HG03432 (cell line): Measurements from ENCODE around the gene ZC3H7B.
"Not testable (repeated sequence)": the region's sequence is repeated elsewhere in the genome, so short reads cannot be mapped to it uniquely, and the experiment has no call there.

ENCODE experiments used
- ATAC-seq: cut with Tn5 transposase; IDR thresholded peaks from one replicate; pipeline ENCODE4 v1.9.1; 2021; ENCODE audit warnings: mild to moderate bottlenecking, moderate library complexity; ENCODE audit not compliant: unreplicated experiment

ZC3H7B gene

DNA sequence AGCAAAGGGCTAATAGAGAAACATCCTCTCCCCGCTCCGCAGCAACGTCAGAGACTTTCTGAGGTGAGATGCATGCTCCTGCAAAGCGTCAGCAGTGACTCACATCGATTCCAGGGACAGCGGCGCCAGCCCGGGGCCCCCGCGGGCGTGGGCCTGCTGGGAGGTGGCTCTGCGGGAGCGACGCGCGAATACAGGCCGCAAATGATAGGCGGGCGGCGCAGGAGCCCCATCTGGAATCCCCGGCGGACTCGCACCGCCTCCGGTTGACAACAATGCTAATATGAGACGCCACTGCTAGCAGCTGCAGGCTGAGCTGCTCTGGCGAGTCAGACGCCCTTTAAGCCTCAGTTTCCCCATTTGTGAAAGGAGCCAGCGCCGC, 15.9 kb upstream of the ZC3H7B start:
- ATAC-seq, result peak; percentile 19

DNA sequence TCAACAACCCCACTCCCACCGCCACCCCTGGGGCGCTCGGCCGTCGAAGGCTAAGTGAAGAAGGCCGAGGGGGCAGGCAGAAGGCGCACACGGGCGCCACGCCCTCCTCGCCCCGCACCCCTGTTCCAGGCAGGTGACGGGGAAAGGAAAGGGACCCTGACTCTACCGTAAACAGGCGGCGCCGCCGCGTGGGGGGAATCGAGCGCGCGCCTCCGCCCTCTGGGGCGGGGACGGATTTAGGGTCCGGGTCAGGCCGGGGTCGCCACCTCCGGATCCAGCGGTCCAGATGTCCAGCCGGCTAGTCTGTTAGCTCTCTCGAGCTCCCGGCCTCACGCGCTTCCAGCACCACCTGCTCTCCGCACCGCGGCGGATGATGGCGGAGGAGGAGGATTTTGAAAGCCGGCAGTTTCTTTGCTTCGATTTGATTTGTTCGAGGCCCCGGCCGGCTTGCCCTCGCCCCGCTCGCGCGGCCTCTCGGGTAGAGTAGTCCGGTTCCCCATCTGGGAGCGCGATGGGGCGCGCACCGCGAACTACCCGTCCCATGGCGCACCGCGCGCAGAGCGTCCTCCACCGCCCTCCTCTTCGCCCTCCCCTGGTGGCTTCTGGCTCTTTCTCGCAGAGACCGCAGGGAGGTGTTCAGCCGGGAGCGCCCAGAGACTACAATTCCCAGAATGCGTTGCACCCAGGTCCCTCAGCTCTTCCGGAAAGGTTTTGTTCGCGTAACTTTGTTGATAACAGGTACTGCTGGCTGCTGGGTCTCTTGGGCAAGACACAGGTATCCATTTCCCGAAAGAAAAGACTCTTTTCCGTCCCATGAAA, 15.3 kb upstream of the ZC3H7B start, which contains the start of gene RANGAP1:
Gene RANGAP1, minus strand, starts transcription at position 368 of the 819 bp plus-strand sequence. CDS start 5,143 bp downstream, outside the sequence.
- ATAC-seq, result peak; percentile 94

DNA sequence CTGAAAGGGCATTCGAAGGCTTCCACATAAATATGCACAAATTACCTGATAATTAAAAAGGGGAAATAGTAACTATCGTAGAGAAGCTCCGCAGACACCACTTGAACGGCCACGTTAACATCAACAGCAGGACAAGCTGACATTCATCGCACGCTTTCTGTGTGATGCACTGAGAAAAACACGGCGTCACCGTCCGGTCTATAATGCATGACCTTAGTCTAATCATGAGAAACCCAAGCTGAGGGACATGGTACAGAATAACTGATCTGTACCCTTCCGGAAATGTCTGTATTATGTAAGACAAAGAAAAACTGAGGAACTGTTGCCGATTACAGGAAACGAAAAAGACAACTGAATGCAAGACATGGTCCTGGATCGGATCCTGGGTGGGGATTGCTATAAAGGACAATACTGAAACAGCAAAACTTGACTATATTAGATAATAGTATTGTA, 14.7 kb upstream of the ZC3H7B start:
- peak; percentile 14 for ATAC-seq

- ATAC-seq, result no peak
Observed at GRCh38 chr22:41288245-41288946, 12.9 kb upstream of the ZC3H7B start.

- no peak for ATAC-seq
Observed at GRCh38 chr22:41289671-41290070, 11.7 kb upstream of the ZC3H7B start.

DNA sequence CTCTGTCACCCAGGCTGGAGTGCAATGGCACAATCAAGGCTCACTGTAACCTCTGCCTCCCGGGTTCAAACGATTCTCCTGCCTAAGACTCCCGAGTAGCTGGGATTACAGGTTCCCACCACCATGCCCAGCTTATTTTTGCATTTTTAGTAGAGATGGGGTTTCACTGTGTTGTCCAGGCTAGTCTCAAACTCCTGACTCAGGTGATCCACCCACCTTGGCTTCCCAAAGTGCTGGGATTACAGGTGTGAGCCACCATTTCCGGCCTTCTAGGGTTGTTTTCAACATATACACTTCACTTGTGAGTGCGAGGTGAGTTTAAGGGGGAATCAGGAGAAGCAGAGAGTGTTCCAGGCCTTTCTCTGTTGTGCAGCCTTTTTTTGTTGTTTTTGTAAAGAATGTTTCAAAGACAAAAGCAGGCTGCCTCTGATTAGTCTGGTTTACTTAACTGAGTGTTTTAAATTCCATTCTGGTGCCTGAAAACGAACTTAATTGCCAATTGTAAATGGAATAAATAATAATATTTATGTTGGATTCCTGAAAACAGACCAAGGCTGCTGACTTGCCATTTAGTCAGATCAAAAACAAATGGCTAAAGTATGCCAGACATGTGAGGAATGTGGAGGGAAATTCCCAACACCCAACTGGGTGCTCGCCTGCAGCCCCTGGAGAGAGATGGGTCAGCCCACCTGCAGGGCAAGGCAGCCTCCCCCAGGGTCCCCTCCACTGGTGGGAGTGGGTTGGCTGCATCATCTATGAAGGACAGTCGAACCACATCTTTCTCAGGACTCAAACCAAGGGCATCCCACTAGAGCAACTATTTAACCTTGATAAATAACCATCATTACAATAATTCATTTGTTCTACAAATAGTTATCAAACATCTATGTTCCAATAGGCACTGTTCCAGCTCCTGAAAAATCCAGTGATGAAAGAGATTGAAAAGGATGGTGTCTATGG, 10.8 kb upstream of the ZC3H7B start:
- no peak for ATAC-seq

GRCh38 chr22:41294816-41295215, 6.5 kb upstream of the ZC3H7B start:
- ATAC-seq, result not testable (repeated sequence)

GRCh38 chr22:41296826-41297667, 4.3 kb upstream of the ZC3H7B start:
- ATAC-seq, result no peak

GRCh38 chr22:41300661-41301060, 664 bp upstream of the ZC3H7B start:
- no peak for ATAC-seq

- no peak for ATAC-seq
Observed at GRCh38 chr22:41302021-41302767, 869 bp downstream of the ZC3H7B start.

DNA sequence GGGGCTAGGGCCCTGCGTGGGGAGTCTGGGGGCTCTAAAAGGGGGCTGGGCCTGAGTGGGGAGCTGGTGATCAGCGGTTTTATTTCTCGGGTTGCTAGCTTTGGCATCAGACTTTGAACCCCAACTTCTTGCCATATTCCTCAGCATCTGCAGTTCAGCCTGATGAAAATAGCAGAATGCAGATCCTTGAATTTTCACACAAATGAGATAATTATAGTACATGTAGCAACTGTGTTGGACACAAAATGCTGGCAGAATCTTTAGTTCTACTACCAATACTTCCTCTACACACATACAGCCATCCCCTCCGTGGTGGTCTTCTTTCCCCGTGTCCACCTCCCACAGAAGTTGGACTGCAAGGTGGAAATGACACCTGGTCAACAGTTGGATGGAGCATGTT, 1.5 kb downstream of the ZC3H7B start:
- no peak for ATAC-seq

DNA sequence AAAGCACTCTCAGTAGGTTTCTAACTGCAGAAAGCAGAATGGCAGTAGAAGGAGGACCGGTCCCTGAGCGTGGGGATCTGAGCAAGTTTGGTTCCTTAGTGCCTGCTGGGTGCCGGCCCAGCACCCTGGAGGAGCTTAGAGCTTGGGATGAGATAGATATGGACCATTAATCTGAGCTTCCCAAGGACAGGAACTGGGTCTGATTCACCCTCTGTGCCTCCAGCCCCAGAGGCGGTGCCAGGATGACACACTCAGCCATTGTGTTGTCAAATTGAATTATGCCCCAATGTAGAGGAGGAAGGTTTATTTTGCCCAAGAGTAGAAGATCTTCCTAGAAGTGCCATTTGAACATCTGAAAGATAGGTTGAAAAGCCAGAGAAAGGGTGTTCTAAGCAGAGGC, 4.3 kb downstream of the ZC3H7B start:
- no peak for ATAC-seq

DNA sequence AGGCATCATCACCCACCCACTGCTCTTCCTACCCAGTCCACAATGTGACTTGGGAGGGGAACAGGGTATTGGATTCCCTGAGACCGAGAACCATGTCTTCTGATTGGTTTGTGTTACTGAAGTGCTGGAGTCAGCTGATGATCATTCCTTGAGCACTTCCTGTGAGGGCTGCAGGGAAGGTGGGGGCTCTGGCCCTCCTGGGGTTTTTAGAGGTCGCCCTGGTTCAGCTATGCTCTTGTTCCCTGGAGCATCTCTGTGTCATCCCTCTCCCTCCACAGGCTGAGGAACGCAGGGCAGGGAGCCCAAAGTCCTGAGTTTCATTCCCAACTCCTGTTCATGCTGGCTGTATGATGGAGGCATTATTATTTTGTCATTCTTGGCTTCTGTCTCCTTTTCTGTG, 6.7 kb downstream of the ZC3H7B start:
- ATAC-seq, result no peak

DNA sequence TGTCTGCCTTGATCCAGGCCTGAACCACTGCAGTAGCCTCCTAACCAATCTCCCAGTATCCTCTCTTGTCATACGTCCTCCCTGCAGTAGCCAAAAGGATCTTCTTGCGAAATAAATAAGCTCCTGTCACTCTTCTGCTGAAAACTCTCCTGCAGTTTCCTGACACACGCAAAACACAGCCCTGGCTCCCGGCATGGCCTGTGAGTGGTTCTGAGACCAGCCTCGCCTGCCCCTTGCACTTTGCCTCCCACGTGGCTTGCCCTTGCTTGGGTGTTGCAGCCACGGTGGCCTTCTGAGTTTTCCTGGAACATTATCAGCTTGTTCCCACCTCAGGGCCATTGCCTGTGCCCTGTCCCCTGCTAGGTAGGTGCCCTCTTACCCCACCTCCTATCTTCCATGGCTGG, 7.2 kb downstream of the ZC3H7B start:
- no peak for ATAC-seq

DNA sequence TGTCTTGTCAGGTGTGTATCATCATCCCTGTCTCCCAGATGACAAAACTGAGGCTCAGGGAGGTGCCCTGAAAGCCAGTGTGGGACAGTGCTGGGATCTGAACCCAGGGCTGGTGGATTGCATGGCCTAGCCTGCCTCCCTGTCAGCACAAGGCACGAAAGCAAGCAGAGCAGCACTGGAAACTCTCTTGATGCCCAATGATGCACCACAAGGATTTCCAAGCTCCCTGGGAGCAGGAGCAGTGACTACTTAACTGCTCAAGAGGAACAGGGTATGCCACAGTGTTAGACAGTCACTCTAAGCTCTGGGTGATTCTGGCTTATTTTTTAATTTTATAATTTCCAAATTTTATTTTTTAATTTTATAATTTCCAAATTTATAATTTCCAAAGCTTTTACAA, 9.0 kb downstream of the ZC3H7B start:
- no peak for ATAC-seq

- no peak for ATAC-seq
Observed at GRCh38 chr22:41311487-41311886, 10.2 kb downstream of the ZC3H7B start.

- no peak for ATAC-seq
Observed at GRCh38 chr22:41314821-41315220, 13.5 kb downstream of the ZC3H7B start.

- no peak for ATAC-seq
Observed at GRCh38 chr22:41315586-41315985, 14.3 kb downstream of the ZC3H7B start.
